ENCODE measurements around the gene AIDA.

GRCh38 chr1:222644636-222644980 is 67.7 kb downstream of the AIDA start:
- TF ChIP-seq YY1 (IDR thresholded peaks at IDR 0.05; ENCODE audit: low read depth) (no peak), RAD21 (IDR thresholded peaks at IDR 0.05; ENCODE audit: low read depth) (no peak), NFIC (IDR thresholded peaks at IDR 0.05) (no peak), EP300 (IDR thresholded peaks at IDR 0.05; ENCODE audit: borderline replicate concordance) (no peak), CREB1 (IDR thresholded peaks at IDR 0.05; ENCODE audit: low read depth) (no peak), TEAD4 (IDR thresholded peaks at IDR 0.05) (no peak), CEBPB (IDR thresholded peaks at IDR 0.05) (no peak), MAX (IDR thresholded peaks at IDR 0.05) (no peak), USF1 (IDR thresholded peaks at IDR 0.05) (no peak), ZBTB7A (IDR thresholded peaks at IDR 0.05; ENCODE audit: low read depth) (no peak)
- TF ChIP-seq, protein P1, sequence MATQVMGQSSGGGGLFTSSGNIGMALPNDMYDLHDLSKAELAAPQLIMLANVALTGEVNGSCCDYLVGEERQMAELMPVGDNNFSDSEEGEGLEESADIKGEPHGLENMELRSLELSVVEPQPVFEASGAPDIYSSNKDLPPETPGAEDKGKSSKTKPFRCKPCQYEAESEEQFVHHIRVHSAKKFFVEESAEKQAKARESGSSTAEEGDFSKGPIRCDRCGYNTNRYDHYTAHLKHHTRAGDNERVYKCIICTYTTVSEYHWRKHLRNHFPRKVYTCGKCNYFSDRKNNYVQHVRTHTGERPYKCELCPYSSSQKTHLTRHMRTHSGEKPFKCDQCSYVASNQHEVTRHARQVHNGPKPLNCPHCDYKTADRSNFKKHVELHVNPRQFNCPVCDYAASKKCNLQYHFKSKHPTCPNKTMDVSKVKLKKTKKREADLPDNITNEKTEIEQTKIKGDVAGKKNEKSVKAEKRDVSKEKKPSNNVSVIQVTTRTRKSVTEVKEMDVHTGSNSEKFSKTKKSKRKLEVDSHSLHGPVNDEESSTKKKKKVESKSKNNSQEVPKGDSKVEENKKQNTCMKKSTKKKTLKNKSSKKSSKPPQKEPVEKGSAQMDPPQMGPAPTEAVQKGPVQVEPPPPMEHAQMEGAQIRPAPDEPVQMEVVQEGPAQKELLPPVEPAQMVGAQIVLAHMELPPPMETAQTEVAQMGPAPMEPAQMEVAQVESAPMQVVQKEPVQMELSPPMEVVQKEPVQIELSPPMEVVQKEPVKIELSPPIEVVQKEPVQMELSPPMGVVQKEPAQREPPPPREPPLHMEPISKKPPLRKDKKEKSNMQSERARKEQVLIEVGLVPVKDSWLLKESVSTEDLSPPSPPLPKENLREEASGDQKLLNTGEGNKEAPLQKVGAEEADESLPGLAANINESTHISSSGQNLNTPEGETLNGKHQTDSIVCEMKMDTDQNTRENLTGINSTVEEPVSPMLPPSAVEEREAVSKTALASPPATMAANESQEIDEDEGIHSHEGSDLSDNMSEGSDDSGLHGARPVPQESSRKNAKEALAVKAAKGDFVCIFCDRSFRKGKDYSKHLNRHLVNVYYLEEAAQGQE (IDR thresholded peaks at IDR 0.05; ENCODE audit: low read depth) = no peak

Data from Ishikawa (cell line).